Lower lobe of right lung (tissue), 2 donors: ENCODE data around the gene APBB2. TPM values are rescaled to one million over a fixed set of nuclear protein-coding genes. Genes with fewer than 3 reads are reported as not detected.
"Not testable (repeated sequence)": the region's sequence is repeated elsewhere in the genome, so short reads cannot be mapped to it uniquely, and the experiment has no call there.

Experiments used
- ATAC-seq, 2 donors: fragments of 200-7000 bp; cut with Tn5 transposase; one replicate each; pipeline ENCODE4 v1.9.1; 2020 to 2022; ENCODE audit warnings: mild to moderate bottlenecking in 2 of 2, moderate library complexity in 2 of 2
- DNase-seq: peaks from one replicate; pipeline ENCODE4 v3.0.0-alpha.2; 2020
- H3K27ac ChIP-seq: fragments of 200-600 bp; one replicate; pipeline ENCODE4 v1.8.0; 2022
- H3K27me3 ChIP-seq: fragments of 200-600 bp; one replicate; pipeline ENCODE4 v1.8.0; 2022; ENCODE audit warnings: low read depth
- H3K36me3 ChIP-seq: fragments of 200-600 bp; one replicate; pipeline ENCODE4 v1.8.0; 2022; ENCODE audit warnings: mild to moderate bottlenecking
- H3K4me1 ChIP-seq: fragments of 200-600 bp; one replicate; pipeline ENCODE4 v1.8.0; 2022
- H3K4me3 ChIP-seq: fragments of 200-600 bp; one replicate; pipeline ENCODE4 v1.8.0; 2022; ENCODE audit warnings: mild to moderate bottlenecking
- H3K9me3 ChIP-seq: fragments of 200-600 bp; one replicate; pipeline ENCODE4 v1.8.0; 2022
- intact Hi-C: fragments of 100-400 bp; cut with DNase I; formaldehyde crosslinking; loops from one replicate; pipeline ENCODE4 v1.11.0; 2022
- total RNA-seq: library from RNA; stranded (reverse); fragmentation: NEBNext Ultra II Directional; extraction: Animal tissue kit (Norgen Biotek cat#: 25700); gene quantifications from one replicate; pipeline ENCODE4 v1.2.1, GENCODE V29; 2021
- TF ChIP-seq, protein P1 (sequence below): fragments of 200-600 bp; IDR thresholded peaks from one replicate; pipeline ENCODE4 v1.8.0; 2022; ENCODE audit warnings: antibody characterized with exemption, mild to moderate bottlenecking
- donor health status: DM: no; HTN: yes; CAD: no; lungs with severe emphysema.

The APBB2 gene
- total RNA-seq, 1 donor from 2014 or later, result 59.3 TPM

GRCh38 chr4:40909363-40909876 is 304.9 kb downstream of the APBB2 start:
- Histone ChIP-seq H3K36me3 (no peaks in the 10 kb centered on the region), H3K27me3 (no peaks in the 10 kb centered on the region), H3K4me3 (no peak overlapping the region), H3K4me1 (peaks cover 14% of the 10 kb centered on the region), H3K9me3 (no peaks in the 10 kb centered on the region), H3K27ac (no peak overlapping the region)
- no peak for ATAC-seq
- TF ChIP-seq, protein P1, sequence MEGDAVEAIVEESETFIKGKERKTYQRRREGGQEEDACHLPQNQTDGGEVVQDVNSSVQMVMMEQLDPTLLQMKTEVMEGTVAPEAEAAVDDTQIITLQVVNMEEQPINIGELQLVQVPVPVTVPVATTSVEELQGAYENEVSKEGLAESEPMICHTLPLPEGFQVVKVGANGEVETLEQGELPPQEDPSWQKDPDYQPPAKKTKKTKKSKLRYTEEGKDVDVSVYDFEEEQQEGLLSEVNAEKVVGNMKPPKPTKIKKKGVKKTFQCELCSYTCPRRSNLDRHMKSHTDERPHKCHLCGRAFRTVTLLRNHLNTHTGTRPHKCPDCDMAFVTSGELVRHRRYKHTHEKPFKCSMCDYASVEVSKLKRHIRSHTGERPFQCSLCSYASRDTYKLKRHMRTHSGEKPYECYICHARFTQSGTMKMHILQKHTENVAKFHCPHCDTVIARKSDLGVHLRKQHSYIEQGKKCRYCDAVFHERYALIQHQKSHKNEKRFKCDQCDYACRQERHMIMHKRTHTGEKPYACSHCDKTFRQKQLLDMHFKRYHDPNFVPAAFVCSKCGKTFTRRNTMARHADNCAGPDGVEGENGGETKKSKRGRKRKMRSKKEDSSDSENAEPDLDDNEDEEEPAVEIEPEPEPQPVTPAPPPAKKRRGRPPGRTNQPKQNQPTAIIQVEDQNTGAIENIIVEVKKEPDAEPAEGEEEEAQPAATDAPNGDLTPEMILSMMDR, result no peak
- intact Hi-C loops, result no loop called here
- DNase-seq, result no peak

DNA sequence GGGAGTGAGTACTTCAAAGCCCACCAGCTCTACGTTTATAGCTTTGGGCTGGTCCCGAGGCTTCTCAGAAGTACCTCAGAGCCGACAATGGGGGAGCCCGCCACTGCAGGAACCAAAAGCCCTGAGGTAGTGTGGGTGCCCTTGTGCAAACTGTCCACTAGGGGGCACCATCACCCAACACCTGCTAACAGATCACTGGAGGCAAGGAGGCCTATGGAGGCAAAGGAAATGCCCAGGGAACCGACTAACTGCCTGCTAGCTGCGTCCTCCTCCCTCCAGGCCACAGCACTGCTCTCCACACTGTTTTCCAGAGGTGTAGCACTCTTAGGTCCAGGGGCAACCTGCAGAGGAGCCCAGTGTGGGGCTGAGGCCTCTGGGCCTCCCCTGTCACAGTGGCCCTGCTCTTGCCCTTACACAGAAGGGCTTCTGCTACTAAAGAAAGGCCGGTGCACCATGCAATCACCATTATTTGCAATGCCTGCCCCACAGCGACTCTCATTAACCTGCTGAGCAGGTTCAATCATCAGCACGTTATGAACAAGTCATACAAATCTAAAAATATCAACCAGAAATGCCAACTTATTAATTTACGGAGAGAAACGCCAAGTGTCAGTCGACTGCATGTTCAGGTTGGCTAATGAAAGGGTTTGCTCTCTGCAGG is 305.5 kb downstream of the APBB2 start:
- no peaks in the 10 kb centered on the region for H3K27me3 ChIP-seq
- H3K4me1 ChIP-seq, result peaks cover 14% of the 10 kb centered on the region
- TF ChIP-seq, protein P1, result peak; percentile 92
- no peak overlapping the region for H3K4me3 ChIP-seq
- DNase-seq, result peak; percentile 78
- H3K27ac ChIP-seq, result peak overlapping the region; percentile 56
- intact Hi-C loops, result no loop called here
- peak; percentile 93 to 94 for ATAC-seq
- no peaks in the 10 kb centered on the region for H3K9me3 ChIP-seq
- H3K36me3 ChIP-seq, result no peaks in the 10 kb centered on the region

- H3K27ac ChIP-seq, result peak overlapping the region; percentile 56
These were observed 306.0 kb downstream of the APBB2 start for GRCh38 chr4:40908297-40908696.

DNA sequence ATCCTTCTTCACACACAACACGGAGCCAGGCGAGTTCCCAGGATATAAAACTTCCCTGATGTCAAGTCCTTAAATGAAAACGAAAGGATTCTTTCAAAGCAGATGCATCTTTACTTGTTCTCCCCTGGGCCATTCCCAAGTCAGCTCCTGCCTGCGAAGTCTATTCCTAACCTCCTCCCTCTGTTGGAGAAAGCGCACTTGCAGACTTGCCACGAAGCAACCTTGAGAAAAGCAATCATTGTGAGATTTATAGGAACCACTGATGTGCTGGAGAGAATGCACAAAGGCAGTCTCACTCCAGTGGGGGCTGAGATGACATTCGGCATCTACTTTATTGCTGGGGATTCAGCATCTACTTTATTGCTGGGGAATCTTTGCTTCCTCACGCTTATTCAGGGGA is 308.9 kb downstream of the APBB2 start:
- DNase-seq, result no peak
- TF ChIP-seq, protein P1, result no peak
- Histone ChIP-seq H3K9me3 (no peaks in the 10 kb centered on the region), H3K27me3 (no peaks in the 10 kb centered on the region), H3K27ac (no peak overlapping the region), H3K4me1 (peaks cover 14% of the 10 kb centered on the region), H3K36me3 (no peaks in the 10 kb centered on the region), H3K4me3 (no peak overlapping the region)
- intact Hi-C loops, result no loop called here
- no peak for ATAC-seq

More at GRCh38 chr4:40908297-40908696, 306.0 kb downstream of the APBB2 start:
- H3K4me1 ChIP-seq, result peaks cover 14% of the 10 kb centered on the region
- no peak overlapping the region for H3K4me3 ChIP-seq
- no peaks in the 10 kb centered on the region for H3K9me3 ChIP-seq
- no peaks in the 10 kb centered on the region for H3K36me3 ChIP-seq
- intact Hi-C loops, result no loop called here
- TF ChIP-seq, protein P1, result no peak
- DNase-seq (peak; percentile 71), ATAC-seq (peak; percentile 88 to 90)
- H3K27me3 ChIP-seq, result no peaks in the 10 kb centered on the region

- H3K27ac ChIP-seq, H3K4me3 ChIP-seq, H3K36me3 ChIP-seq, ATAC-seq, H3K9me3 ChIP-seq, H3K27me3 ChIP-seq, DNase-seq, intact Hi-C loops, H3K4me1 ChIP-seq: not testable (repeated sequence)
These were observed 313.8 kb downstream of the APBB2 start for GRCh38 chr4:40900531-40900930.

DNA sequence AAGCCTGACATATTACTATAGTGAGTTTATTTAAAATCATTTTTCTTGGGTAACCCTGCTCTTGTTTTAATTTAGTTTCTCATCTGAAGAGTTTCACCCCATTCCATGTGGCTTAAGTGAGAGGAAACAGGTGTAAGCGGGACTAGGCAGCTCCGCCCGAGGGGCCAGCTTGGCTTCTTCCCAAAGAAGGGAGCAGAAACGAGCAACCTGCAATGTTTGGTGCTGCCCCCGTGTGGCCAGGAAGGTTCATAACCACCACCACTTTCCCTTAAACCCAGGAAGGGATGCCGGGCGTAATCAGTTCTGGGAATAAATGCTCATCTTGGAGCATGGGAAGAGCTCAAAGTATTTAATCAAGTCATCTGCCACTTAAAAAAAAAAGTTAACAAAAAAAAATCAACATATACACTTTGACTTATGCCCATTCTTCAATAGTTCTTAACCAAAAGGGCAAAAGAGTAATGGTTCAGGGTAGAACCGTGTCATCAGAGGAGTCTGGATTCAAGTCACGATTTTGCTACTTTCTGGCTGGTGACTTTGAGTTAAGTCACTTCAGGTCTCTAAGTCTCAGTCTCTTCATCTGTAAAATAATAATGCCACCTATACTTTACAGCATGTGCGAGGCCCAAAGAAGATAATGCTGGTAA is 316.7 kb downstream of the APBB2 start:
- intact Hi-C loops, result no loop called here
- TF ChIP-seq, protein P1, result peak; percentile 82
- ATAC-seq (peak; percentile 80 to 81), DNase-seq (peak; percentile 82)
- Histone ChIP-seq H3K4me1 (no peaks in the 10 kb centered on the region), H3K36me3 (peaks cover 27% of the 10 kb centered on the region), H3K4me3 (no peak overlapping the region), H3K27me3 (no peaks in the 10 kb centered on the region), H3K27ac (no peak overlapping the region), H3K9me3 (no peaks in the 10 kb centered on the region)
